Measurements from ENCODE around the gene PSRC1.

PSRC1 gene

DNA sequence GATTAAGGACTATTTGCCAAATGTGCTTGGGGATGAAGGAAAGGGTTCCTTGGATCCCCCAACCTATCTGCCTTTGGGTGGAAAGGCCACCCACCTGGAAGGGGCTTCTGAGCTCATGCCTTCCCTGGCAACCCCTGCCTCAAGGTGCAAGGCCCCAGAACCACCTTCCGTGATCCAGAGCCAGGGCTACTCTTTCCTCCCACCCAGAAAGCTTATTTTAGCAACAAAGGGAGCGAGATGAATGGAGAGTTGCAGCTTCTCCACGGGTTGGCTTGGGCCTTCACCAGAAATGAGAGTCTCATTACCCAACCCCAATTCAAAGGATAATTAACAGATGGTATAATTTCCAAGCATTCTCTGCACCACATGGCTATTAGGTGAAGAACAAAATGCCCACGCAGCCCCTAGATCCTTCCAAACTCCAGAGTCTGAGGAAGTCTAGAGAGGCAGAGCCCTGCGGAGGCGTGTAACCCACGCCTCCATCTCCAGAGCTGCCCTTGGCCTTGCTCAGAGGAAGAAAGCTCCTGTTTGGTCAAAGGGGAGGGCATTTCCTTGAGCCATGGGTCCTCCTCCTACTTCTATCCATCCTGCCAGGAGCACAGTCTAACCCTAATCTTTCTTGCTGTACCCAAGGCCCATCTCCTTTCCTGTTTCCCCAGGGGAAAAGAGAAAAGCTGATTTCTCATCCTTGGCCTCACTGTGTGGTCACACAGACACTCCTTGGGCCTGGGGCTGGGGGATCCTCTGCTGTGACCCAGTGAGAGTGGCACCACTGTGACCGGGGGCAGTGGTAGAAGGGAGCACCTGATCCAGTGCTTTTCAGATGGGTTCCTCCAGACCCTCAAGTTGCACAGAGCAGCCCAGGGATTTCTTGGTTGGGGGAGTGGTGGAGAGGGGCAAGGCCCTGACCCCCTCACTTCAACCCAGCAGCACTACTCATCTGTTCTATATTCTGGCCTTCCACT lies 35.3 kb downstream of the PSRC1 start:
- no peak for DNase-seq (ENCODE audit: low read depth)

DNA sequence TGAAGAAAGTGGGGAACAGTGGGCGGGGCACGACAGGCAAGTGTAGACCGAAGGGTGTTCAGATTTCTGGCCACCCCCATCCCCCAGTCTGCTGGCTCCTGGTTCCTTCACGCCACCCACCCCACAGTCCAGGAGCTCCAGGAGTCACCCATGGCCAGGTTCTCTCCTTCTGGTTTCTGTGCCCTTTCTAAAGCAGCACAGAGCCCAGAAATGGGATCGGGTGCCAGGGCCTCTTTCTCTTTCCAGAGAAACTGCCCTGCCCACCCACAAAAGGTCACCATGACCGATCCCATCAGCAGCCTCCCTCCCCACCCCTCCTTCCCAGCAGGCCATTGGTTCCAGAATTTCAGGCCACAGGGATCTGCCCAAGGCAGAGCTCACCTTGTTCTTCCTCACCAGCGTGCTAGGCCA lies 36.8 kb downstream of the PSRC1 start:
- no peak for DNase-seq (ENCODE audit: low read depth)

DNA sequence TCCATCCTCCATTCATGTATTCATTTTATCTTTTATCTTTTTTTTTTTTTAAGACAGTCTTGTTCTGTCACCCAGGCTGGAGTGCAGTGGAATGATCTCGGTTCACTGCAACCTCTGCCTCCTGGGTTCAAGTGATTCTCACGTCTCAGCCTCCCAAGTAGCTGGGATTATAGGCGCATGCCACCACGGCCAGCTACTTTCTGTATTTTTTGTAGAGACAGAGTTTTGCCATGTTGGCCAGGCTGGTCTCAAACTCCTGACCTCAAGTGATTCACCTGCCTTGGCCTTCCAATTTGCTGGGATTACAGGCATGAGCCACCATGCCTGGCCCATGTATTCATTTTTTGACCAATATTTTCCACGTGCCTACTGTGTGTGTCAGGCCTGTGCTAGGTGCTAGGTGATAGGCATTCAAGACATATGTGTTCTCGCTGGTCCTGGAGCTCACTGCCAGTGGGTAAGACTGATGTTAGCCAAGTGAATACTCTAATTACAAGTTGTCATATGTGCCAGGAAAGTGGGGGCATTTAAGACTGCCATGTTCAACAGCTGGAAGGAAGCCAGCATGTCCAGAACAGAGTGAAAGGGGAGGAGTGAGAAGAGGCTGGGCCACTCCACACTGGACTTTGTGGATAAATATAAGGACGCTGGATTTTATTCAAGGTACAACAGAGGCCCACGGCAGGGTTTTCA lies 38.9 kb downstream of the PSRC1 start:
- DNase-seq (ENCODE audit: low read depth) = no peak

DNA sequence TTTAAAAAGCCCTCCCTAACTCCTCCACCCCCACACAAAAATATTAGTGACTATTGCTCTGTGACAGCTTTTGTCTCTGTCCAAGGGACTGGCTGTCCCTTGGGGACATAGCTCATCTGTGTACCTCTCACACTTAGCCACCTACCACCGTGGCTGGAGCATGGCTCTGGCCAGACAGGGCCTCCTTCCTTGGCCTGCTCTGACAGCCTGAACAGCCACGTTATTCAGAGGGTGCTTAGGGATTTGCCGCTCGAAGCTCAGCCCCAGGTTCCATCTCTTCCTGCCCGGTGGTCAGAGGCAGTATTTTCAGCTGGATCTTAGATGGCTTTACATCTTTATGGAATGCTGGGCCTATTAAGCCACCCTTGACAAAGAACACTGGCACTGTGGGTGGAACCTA lies 39.7 kb downstream of the PSRC1 start:
- DNase-seq (ENCODE audit: low read depth) = no peak

DNA sequence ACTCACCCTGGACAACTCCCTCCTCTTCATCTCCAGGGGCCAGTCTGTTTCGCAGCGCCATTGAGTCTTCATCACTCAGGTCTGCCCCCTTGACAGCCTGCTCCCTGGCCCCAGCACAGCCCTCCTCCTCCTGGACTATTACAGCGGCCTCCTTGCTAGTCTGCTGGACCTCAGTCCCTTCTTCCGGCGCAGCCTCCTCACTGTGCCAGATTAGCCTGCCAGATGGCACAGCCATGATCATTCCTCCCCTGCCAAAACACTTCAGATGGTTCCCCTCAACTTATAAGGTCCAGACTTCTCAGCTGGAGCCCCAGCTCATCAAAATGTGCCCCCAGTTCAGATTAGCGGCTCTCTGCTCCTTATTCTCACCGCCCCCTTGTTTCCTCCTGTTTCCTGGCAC lies 40.6 kb downstream of the PSRC1 start:
- DNase-seq (ENCODE audit: low read depth) = no peak

DNA sequence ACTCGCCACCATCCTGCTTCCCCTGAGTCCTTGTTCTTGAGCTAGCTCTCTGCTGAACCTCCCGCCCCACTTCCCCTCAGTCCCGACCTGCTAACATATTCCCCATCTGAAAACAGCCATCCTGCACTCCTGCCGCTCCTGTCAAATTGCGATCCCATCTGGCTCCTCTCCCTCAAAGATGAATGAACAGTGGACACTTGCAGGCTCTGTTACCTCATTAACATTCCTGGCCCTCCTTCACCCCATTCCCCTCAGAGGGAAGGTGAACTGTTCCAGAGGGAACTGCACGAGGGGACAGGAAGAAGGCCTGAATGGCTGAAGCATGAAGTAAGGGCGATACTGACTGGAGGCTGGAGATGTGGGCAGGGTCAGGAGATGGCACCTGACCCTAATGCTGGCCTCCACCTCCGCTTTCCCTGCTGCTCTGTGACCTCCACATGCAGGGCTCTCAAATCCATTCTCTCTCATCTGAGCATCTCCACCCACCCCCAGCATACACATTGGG lies 41.1 kb downstream of the PSRC1 start:
- no peak for DNase-seq (ENCODE audit: low read depth)

DNA sequence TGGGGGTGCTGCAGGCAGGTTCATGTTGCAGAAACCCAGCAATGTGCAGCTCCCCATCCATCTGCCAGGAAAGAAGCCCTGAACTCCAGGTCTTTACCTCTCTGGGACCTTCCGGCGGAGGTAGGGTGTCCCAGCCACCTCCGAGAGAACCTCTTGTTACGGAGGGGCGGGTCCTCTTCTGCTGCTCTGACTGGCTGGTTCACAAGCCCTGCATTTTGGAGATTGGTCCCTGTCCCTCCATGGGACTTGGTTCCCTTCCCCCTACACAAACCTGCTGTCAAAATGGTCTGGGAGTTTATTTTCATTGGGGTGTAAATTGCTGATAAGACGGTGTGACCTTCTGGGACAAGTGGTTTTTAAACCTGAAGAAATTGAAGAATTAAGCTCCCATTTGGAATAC lies 41.6 kb downstream of the PSRC1 start:
- DNase-seq (ENCODE audit: low read depth) = no peak

DNA sequence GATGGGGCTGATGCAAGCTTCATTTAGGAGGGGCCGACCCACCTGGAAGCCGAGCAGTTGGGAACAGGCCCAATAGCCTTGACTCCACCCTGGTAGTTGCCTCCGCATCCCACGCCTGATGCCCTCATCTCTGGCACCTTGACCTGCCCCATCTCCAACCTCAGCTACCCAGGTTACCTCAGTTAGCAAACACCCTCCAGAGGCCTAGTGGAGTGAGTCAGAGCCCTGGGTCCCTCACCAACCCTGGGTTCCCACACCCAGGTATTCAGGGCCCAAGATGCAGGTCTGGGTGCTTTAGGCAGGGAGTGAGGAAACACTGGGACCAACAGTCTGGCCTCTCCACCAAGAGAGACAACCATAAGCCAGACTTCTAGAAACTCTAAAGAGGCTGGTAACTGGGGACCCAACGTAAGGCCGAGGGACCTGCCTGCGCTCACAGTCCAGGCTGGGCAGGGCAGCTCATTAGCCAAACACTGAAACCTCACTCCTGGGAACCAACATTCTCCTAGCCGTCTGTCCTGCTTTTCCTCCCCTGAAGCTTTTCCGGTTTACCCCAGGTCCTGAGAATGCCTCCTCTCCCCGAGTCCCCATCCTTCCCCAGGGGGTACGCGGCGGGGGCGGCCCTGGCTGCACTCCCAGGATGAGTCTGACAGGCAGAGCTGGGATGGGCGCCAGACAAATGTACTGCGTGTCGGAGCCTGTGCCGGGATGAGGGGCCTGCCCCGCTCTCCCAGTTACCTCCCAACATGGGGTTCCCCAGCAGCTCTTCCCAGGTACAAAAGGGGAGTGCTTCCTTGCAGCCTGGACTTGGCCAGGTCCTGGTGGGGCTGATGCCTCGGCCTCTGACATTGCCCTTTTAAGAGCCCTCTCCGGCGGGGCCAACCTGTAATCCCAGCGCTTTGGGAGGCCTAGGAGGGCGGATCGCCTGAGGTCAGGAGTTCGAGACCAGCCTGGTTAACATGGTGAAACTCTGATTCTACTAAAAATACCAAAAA lies 42.5 kb downstream of the PSRC1 start:
- no peak for DNase-seq (ENCODE audit: low read depth)

DNA sequence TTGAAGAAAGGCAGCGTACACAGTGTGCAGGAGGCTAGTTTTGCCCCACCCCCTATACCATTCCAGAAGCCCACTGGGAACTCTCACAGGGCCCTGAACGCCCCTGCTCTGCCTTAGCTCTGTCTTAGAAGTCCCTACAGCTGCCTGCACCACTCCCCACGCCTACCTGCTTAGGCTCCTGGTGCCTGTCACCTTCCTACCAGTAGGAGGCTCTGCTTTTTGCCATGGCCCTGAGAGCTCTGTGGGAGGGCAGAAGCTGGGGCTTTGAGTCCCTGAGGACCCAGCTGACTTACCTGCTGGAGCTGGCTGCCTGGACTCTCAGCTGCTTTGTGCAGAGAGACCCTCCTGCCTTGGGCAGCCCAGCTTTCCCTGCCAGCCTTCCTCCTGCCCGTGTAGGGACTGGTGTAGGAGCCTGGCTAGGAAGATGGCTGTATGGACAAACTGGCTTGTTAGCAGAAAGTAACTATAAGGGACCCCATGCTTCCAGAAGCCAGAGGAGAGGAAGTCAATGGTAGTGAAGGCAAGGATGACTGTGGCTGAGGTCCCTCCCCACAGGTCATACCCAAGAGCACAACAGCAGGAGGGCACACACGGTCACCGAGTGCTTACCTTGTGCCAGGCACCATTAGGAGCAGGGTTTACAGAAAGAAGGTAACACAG lies 43.4 kb downstream of the PSRC1 start:
- no peak for DNase-seq (ENCODE audit: low read depth)

DNA sequence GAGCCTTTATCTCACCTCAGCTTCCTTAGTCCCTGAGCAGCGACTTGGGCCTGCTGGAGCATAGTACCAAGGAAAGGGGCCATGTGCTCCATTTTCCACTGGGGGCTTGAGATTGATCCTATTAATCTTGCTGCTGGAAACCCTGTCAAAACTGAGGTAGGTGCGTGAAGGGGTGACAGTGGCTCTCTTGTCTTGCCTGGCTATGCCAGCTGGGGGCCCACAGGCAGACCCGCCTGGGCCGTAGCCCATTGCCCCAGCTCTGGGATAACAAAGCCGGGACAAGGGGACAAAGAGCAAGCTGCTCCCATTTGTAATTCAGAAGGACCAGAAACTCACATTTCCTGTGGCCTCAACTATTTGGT lies 43.9 kb downstream of the PSRC1 start:
- no peak for DNase-seq (ENCODE audit: low read depth)

DNA sequence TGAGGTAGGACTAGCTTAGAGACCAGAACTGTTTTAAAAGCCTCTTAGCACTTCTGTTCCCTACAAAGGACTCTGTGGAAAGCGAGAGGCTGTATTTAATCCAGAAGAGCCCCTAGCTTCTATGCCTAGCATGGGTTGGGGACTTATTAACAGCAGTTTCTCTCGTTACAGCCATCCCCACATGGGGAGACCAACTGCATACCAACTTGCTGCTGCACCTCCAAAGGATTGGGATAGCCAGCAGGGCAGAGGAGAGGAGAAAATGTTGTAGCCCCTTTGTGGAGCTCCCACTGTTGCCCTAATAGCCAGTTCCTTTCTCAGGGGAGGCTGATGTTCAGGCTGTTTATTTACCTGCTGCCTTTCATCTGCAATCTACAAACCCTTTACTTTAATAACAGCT lies 44.6 kb downstream of the PSRC1 start:
- no peak for DNase-seq (ENCODE audit: low read depth)

DNA sequence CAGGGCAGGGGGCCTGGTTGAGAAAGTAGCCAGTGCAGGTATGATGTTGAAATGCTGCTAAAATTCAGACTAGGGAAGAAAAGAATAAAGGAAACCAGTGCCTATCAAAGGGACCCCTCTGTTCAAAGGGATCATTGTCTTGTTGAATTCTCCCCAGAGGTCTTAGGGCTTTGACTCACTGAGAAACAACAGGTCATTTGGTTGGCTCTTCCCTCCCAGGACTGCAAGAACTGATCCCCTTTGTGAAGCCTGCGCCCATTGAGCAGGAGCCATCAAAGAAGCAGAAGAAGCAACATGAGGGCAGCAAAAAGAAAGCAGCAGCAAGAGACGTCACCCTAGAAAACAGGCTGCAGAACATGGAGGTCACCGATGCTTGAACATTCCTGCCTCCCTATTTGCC lies 45.4 kb downstream of the PSRC1 start:
- no peak for DNase-seq (ENCODE audit: low read depth)

DNA sequence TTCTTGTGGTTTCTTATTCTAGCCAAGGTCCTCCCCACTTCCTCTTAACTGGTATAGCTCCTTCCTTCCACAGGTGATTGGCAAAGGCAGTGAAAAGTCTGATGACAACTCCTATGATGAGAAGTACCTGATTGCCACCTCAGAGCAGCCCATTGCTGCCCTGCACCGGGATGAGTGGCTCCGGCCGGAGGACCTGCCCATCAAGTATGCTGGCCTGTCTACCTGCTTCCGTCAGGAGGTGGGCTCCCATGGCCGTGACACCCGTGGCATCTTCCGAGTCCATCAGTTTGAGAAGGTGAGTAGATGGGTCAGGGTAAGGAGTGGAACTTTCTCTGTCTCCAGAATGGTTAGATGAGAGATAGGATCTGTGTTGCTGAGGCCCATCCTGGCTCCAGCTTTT lies 47.8 kb downstream of the PSRC1 start:
- DNase-seq (ENCODE audit: low read depth) = no peak

DNA sequence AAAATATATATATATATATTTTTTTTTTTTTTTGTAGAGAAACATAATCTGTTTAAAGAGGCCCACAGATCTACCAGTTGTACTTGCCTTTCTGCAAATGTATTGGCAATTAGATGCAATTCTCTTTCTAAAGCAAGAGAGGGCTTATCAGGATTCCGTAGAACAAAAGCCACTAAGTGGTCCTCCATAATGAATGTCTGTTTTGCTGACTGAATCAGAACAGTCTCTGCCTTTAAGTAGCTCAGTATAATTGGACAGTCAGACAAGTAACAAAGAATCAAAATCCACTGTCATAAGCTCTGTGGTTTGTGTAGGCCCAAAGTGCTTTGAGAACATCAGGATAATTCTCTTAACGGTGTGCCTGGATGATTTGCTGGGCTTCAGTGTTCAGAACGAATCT lies 51.9 kb downstream of the PSRC1 start:
- no peak for DNase-seq (ENCODE audit: low read depth)

Data from stimulated activated CD8-positive, alpha-beta memory T cell treated with anti-CD3 and anti-CD28 coated beads, Interleukin-7, amount 100 ng/mL, for 24 hours (primary cell).